ENCODE results near the gene SAMD11.
"Not testable (repeated sequence)": the region's sequence is repeated elsewhere in the genome, so short reads cannot be mapped to it uniquely, and the experiment has no call there.

The SAMD11 gene

DNA sequence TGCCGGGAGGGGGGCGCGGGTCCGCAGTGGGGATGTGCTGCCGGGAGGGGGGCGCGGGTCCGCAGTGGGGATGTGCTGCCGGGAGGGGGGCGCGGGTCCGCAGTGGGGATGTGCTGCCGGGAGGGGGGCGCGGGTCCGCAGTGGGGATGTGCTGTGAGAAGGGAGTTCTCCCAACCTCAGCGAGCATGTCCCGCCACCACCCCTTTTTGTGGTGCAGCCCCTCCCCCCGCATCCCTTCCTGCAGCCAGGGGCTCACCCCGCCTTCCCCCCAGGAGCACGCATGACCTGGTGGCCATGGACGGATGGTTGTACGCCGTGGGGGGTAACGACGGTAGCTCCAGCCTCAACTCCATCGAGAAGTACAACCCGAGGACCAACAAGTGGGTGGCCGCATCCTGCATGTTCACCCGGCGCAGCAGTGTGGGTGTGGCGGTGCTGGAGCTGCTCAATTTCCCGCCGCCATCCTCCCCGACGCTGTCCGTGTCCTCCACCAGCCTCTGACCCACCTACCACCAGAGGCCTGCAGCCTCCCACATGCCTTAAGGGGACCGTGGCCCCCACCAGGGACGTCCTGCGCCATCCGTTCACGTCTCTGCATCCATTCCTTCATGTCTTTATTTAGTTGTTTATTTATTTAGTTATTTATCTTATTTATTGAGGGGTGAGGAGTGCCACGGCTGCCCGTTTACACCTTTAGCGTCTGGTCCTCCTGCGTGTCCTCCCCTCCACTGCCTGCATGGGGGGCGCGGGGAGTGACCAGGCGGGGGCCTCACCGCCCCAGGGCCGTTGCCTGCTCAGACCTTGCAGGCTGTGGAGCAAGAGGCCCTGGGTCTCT, 41.2 kb downstream of the SAMD11 start:
- no peak for DNase-seq

DNA sequence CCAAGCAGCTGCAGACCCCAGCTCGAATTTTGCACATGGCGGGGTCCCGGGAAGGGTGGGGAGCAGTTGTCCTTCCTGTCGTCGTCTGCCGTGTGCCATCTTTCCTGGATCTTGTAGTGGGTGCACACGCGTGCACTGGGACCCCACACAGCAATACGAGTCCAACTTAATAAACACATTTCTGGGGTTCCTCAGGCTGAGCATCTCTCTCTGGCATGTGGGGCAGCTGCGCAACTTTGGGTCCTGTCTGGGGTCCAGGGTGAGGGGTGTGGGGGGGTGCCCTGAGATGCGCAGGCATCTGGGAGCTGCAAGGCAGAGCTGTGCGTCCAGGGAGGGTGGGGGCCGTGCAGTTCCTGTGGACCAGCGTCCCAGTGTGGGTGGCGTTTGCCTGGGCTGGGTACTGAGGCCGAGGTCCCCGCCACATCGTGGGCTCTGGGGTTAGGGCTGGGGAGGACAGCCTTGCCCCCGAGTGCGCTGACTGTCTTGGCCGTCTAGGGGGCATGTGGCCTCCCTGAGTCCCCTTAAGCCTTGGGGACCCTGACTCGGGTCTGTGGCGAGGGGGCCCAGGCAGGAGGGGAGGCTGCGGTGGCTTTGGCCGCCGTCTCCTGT, 41.9 kb downstream of the SAMD11 start:
- DNase-seq, result no peak

DNA sequence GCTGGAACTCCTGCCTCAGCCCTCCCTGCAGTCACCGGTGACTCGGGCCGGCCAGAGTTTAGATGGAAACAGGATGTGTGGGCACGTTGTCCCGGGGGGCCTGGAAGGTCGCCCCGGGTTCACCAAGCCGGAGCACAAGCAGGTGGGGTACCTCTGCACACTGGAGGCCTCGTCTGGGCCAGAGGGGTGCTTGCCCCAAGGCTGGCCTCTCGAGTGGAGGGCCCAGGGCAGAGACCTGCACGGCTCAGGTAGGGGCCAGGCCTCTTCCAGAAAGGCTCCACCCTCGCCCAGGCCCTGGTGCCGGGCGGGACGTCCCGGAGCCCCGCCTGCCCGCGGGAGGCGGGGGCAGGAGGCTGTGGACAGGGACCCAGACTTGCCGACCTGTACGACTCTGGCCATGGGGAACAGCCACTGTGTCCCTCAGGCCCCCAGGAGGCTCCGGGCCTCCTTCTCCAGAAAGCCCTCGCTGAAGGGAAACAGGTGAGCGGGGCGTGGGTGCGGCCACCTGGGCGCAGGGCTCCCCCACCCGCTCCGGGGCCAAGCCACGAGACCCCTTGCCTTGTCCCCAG, 42.5 kb downstream of the SAMD11 start, which contains the start of gene PLEKHN1:
Gene PLEKHN1 (plus strand): TSS at position 348 of the 569 bp plus-strand sequence. CDS start 50 bp downstream, at position 398.
- no peak for DNase-seq

DNA sequence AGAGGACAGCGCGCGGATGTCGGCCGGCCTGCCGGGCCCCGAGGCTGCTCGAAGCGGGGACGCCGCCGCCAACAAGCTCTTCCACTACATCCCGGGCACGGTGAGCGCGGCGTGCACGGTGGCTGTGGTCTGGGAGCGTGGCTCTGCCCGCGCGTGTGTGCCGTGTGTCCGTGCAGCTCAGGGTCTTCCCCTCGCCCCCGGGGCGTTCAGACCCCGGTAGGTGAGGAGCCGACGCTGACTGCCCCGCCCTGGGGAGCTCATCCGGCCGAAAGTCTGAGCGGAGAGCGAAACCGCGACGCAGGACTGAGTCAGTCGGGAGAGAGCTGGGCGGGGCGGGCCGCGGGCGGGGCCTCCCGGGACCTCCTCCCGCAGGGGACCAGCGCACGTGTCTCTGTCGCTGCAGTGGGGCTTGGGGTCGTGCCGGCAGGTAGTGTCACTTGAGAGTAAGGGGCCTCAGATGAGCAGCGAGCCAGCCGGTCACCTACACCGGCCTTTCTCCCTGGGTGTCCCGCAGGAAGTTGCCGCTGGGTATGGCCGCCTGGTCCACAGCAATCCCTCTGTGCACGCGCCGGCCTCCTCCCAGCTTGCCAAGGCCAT, 43.1 kb downstream of the SAMD11 start:
- DNase-seq, result no peak

- no peak for DNase-seq
Observed at GRCh38 chr1:967466-968343, 44.0 kb downstream of the SAMD11 start.

DNA sequence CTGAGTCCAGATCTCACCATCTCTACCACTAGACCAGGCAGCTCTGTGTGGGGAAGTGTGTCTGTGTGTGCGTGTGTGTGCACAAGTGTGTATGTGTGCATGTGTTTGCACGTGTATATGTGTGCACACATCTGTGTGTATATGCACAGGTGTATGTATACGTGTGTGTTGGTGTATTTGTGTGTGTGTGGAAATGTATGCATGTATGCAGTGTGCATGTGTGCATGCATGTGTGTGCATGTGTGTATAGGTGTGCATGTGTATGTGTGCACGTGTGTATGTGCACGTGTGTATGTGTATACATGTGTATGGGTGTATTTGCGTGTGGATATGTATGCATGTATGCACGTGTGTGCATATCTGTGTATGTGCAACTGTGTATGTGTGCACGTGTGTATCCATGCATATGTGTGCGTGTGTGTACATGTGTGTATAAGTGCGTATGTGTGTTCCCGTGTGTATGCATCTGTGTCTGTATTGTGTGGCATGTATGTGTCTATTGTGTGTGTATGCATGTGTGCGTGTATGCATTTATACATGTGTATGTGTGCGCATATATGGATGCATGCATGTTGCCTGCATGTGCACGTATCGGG, 45.6 kb downstream of the SAMD11 start:
- no peak for DNase-seq

GRCh38 chr1:970242-970972, 46.7 kb downstream of the SAMD11 start:
- DNase-seq, result no peak

DNA sequence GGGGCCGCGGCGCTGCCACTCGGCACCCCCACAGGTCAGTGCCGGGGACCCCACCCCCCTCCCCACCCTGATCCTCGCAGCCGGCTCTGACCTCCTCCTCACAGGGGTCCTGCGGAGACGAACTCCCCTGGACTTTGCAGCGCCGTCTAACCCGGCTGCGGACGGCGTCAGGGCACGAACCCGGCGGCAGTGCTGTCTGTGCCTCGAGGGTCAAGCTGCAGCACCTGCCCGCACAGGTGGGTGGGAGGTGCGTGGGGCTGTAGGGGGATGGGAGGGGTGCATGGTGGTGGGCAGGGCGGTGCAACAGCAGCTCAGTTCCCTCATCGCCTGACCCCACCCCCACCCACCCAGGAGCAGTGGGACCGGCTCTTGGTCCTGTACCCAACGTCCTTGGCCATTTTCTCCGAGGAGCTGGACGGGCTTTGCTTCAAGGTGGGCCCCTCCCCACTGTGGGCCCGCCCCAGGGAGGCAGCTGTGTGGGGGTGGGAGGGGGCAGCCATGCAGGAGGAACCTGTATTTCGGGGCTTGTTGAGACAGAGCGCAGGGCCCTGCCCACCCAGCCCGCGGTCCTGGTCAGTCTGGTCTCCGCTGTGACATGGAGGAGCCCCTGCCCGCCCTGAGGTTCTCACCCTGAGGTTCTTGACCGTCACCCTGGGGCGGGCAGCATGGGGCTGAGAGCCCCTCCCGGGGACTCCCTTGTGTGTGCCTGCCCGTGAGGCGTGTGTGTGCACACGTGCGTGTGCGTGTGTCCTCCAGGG, 47.4 kb downstream of the SAMD11 start:
- DNase-seq, result no peak

- no peak for DNase-seq
Observed at GRCh38 chr1:971751-972506, 48.2 kb downstream of the SAMD11 start.

DNA sequence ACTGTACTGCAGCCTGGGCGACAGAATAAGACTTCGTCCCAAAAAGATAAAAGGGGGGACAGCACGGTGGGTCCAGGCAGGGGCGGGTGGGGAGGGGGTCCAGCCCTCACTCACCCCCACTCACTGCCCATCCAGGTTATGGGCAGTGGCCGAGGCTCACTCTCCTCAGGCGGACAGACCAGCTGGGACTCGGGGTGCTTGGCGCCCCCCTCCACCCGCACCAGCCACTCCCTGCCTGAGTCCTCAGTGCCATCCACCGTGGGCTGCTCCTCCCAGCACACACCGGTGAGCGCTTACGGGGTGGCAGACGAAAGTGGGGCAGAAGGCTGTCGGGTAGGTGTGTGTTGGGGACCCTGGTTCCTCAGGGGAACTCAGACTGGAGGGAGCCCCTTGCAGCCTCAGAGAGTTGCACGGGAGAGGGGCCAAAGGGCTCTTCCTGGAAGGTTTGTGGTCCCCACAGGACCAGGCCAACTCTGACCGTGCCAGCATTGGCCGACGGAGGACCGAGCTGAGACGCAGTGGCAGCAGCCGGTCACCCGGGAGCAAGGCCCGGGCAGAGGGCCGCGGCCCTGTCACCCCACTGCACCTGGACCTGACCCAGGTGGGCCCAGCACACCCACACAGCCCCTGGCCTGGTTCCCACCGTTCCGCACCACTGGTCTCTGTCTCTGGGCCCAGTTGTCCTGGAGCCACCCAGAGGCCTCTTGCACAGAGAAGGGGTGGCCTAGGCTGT, 49.2 kb downstream of the SAMD11 start:
- DNase-seq, result no peak

DNA sequence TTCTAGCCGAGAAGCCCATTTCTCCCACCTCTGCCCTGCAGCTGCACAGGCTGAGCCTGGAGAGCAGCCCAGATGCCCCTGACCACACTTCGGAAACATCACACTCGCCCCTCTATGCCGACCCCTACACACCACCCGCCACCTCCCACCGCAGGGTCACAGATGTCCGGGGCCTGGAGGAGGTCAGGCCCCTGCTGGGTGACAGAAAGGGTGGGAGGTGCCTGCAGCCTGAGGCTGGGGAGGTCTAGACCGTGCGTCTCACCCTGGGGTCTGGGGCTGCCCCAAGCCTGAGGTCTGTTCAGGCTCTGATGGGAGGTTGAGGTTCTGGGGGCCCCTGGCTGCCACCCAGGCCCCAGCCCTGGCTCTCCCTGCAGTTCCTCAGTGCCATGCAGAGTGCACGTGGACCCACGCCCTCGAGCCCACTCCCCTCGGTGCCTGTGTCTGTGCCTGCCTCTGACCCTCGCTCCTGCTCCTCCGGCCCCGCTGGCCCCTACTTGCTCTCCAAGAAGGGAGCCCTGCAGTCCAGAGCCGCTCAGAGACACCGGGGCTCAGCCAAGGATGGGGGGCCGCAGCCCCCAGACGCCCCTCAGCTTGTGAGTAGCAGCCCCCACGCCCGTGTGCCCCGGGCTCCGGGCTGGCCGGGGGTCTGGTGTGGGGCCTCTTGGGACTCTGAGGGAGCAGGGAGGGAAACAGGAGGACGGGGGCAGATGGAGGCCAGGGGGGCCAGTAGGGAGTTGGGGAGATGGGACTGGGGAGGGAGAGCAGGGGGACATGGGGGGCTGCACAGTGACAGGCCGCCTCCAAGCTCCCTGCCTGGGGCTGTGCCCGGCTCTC, 50.0 kb downstream of the SAMD11 start:
- no peak for DNase-seq

- DNase-seq, result no peak
Observed at GRCh38 chr1:974293-974640, 50.5 kb downstream of the SAMD11 start.

GRCh38 chr1:974687-975328, 51.1 kb downstream of the SAMD11 start:
- no peak for DNase-seq

- no peak for DNase-seq
Observed at GRCh38 chr1:975365-975764, 51.6 kb downstream of the SAMD11 start.

DNA sequence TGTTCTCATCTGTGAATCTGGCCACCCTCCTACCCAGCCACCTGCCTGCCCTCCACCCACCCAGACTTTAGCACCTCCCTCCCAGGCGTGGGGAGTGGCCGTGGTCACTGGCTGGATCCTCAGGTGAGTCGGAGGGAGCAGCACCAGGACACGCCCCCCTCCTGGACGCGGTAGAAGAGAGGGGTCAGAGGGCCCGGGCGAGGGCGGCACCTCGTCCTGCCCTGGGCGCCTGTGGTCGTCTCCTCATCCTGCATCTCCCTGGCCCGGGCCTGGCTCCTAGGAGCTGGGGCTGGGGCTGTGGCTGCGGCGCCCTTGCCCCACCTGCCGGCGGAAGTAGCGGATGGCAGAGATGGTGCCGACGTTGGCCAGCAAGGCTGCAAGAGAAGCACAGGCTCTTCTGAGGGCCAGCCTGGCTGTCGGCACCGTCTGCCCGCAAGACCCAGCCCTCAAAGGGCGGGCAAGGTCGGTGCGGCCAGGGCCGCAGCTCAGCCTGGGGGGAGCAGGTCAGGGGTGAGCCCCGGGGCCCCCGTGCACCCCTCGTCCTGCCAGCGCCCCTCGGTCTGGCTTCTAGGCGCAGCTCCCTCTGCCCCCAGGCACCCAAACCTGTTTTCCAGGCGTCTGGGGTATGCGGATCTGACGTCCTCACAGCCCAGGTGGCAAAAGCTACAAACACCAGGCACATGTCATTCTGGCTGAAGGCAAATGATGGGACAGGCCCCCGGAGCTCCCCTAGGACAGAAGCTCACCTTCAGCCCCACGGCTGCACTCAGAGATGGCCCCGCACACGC, 52.4 kb downstream of the SAMD11 start:
- peak; percentile 40 to 56 for DNase-seq

DNA sequence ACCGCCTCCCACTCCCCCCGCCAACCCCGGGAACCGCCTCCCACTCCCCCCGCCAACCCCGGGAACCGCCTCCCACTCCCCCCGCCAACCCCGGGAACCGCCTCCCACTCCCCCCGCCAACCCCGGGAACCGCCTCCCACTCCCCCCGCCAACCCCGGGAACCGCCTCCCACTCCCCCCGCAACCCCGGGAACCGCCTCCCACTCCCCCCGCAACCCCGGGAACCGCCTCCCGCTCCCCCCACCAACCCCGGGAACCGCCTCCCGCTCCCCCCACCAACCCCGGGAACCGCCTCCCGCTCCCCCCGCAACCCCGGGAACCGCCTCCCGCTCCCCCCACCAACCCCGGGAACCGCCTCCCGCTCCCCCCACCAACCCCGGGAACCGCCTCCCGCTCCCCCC, 53.1 kb downstream of the SAMD11 start:
- DNase-seq, result not testable (repeated sequence)
